NCI-H510A treated with DMSO at 0.1 percent for 48 hours (cell line): ENCODE data around the gene NEDD4.

ENCODE experiments used
- DNase-seq: peaks from one replicate; lab custom pipeline; 2025; lab: John Stamatoyannopoulos, UW

NEDD4 gene

GRCh38 chr15:55778932-55779331 is 214.5 kb downstream of the NEDD4 start:
- no peak for DNase-seq
